ENCODE data around the gene SRCIN1.
"Not testable (repeated sequence)": the region's sequence is repeated elsewhere in the genome, so short reads cannot be mapped to it uniquely, and the experiment has no call there.

Gene SRCIN1

DNA sequence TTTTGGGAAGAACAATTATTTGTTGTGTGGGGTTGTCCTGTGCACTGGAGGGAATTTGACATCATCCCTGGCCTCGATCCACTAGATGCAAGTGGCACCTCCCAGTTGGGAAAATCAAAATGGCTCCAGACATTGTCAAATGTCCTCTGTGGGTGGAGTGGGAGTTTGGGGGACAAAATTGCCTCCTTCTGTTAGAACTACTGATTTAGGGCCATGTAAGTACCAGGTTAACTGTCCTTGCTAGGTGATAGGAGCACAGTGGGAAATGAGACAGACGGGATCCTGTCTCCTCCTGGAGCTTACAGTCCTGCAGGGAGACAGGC lies 120.6 kb downstream of the SRCIN1 start:
- Histone ChIP-seq H3K4me1 (no peaks in the 10 kb centered on the region), H3K9ac (no peak overlapping the region), H3K9me3 (ENCODE audit: control insufficient read depth, low read length) (no peaks in the 10 kb centered on the region), H3K27ac (no peak overlapping the region), H3K4me2 (ENCODE audit: low read length) (no peak overlapping the region), H2AFZ (no peak overlapping the region), H3K36me3 (ENCODE audit: control insufficient read depth, insufficient read depth, low read length) (no peaks in the 10 kb centered on the region), H3K79me2 (no peaks in the 10 kb centered on the region), H3K27me3 (ENCODE audit: control insufficient read depth, insufficient read depth, low read length) (no peaks in the 10 kb centered on the region), H3K4me3 (ENCODE audit: low read depth, low read length) (no peak overlapping the region)
- TF ChIP-seq, protein P1, sequence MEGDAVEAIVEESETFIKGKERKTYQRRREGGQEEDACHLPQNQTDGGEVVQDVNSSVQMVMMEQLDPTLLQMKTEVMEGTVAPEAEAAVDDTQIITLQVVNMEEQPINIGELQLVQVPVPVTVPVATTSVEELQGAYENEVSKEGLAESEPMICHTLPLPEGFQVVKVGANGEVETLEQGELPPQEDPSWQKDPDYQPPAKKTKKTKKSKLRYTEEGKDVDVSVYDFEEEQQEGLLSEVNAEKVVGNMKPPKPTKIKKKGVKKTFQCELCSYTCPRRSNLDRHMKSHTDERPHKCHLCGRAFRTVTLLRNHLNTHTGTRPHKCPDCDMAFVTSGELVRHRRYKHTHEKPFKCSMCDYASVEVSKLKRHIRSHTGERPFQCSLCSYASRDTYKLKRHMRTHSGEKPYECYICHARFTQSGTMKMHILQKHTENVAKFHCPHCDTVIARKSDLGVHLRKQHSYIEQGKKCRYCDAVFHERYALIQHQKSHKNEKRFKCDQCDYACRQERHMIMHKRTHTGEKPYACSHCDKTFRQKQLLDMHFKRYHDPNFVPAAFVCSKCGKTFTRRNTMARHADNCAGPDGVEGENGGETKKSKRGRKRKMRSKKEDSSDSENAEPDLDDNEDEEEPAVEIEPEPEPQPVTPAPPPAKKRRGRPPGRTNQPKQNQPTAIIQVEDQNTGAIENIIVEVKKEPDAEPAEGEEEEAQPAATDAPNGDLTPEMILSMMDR (IDR thresholded peaks at IDR 0.05), result no peak

DNA sequence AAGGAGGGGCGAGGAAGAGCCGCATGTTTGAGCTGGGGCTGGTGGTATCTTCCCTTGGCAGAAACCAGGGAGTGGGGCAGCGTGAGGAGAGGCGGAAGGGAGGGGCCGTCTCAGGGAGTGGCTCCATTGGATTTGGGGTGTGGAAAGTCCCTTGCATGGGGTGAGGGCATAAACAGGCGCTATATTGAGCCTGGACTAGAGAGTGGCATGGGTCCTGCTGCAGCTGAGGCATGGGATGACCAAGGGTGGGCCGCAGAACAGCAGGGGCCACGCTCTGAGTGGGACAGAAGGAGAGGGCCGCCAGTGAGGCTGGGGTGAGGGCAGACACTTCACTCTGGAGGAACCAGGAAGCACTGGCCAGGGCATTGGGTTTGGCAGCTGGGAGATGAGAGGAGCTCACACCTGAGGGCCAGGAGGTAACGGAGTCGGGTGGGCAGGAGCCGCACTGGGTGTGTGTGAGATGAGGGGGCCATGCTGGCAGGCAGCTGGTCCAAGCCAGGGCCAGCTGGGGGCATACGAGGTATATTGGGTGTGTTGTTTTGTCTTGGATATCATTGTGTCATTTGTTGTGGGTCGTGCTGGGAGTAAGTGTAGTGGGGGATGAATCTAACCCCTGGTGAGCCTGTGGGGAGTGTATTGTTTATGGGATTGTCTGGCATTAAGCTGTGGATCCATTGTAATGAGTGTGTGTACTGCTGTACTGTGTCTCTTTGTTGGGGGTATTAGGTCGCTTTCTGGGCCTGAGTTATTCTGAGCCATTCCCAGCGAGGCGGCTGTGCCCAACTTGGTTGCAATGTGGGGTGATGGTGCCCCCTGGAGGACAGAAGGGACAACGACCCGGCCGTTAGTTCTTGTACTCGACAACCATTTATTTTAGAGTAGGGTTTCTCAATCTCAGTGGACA lies 121.3 kb downstream of the SRCIN1 start:
- H2AFZ ChIP-seq; H3K79me2 ChIP-seq; H3K9ac ChIP-seq; H3K4me3 ChIP-seq (ENCODE audit: low read depth, low read length); H3K4me1 ChIP-seq; H3K36me3 ChIP-seq (ENCODE audit: control insufficient read depth, insufficient read depth, low read length); H3K27ac ChIP-seq; H3K9me3 ChIP-seq (ENCODE audit: control insufficient read depth, low read length); H3K4me2 ChIP-seq (ENCODE audit: low read length); H3K27me3 ChIP-seq (ENCODE audit: control insufficient read depth, insufficient read depth, low read length): not testable (repeated sequence)
- TF ChIP-seq, protein P1 (IDR thresholded peaks at IDR 0.05), result peak; percentile 90

DNA sequence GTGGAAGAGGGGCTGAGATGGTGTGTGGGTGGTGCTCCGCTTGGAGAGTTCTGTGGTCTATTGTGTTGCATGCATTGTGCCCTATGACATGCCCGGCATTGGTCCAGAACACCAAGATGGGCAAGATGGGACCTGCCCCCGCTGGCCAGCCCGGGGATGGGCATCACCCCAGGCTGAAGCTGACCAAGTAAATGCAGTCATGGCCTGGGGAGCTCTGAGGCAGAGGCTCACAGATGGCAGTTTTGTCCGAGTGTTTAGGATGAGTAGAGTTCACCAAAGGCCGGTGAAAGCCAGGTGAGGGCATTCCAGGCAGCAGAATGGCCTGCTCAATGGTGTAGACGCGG lies 123.1 kb downstream of the SRCIN1 start:
- not testable (repeated sequence) for H2AFZ ChIP-seq; H3K4me2 ChIP-seq (ENCODE audit: low read length); H3K36me3 ChIP-seq (ENCODE audit: control insufficient read depth, insufficient read depth, low read length); H3K4me3 ChIP-seq (ENCODE audit: low read depth, low read length); H3K9me3 ChIP-seq (ENCODE audit: control insufficient read depth, low read length); H3K27me3 ChIP-seq (ENCODE audit: control insufficient read depth, insufficient read depth, low read length); H3K4me1 ChIP-seq; H3K27ac ChIP-seq; H3K9ac ChIP-seq; H3K79me2 ChIP-seq

DNA sequence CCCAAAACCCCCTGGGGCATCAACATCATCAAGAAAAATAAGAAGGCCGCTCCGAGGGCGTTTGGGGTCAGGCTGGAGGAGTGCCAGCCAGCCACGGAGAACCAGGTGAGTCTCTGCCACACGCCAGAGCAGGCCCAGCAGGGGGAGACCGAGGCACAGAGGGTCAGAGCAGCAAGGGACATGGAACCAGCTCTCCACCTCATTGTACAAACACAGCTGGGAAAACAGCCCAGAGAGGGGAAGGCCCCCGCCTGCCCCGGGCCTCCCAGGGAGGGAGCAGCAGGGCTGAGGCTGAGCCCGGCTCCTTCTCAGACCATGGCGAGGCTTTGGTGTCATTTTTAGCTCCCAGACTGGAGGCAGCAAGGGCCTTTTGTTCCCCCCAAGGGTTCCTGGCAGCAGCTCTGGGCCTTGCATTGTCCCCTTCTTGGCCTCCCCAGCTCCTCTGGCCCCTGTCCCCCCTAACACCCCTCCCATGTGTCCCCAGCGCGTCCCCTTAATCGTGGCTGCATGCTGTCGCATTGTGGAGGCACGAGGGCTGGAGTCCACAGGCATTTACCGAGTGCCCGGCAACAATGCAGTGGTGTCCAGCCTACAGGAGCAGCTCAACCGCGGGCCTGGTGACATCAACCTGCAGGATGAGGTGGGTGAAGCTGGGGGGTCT lies 123.6 kb downstream of the SRCIN1 start:
- H3K27me3 ChIP-seq (ENCODE audit: control insufficient read depth, insufficient read depth, low read length); H3K4me1 ChIP-seq; H3K9ac ChIP-seq; H3K79me2 ChIP-seq; H3K9me3 ChIP-seq (ENCODE audit: control insufficient read depth, low read length); H3K36me3 ChIP-seq (ENCODE audit: control insufficient read depth, insufficient read depth, low read length); H3K4me3 ChIP-seq (ENCODE audit: low read depth, low read length); H3K27ac ChIP-seq; H2AFZ ChIP-seq; H3K4me2 ChIP-seq (ENCODE audit: low read length): not testable (repeated sequence)
